K562 (cell line): ENCODE results near the gene PPARD. TPM values are rescaled to one million over a fixed set of nuclear protein-coding genes. Genes with fewer than 3 reads are reported as not detected.

Experiments
- NR2C1 ChIP-seq, 2 experiments: fragments of 450-650 bp; IDR thresholded peaks; 2 replicates each; pipeline ENCODE4 v1.6.1; 2017; ENCODE audit warnings: mild to moderate bottlenecking in 2 of 2, antibody characterized with exemption in 1 of 2, inconsistent platforms in 1 of 2, missing compliant biosample characterization in 1 of 2, missing genetic modification characterization in 1 of 2
- PHF21A ChIP-seq: fragments of 450-650 bp; IDR thresholded peaks from 2 replicates; pipeline ENCODE4 v1.6.1; 2017; ENCODE audit warnings: low read depth, borderline replicate concordance
- ZBTB40 ChIP-seq, 2 experiments: fragments of 450-650 bp in 1 of 2; sonication (generic) in 1 of 2; formaldehyde crosslinking in 1 of 2; IDR thresholded peaks; 2 replicates each; pipeline versions ENCODE4 v1.7.1 to v1.9.0; 2016 to 2022; ENCODE audit warnings: inconsistent platforms in 1 of 2, mild to moderate bottlenecking in 1 of 2, missing genetic modification reagents in 1 of 2
- ZNF217 ChIP-seq: sonication (generic); formaldehyde crosslinking; IDR thresholded peaks from 2 replicates; pipeline ENCODE4 v1.8.0; 2022; ENCODE audit warnings: mild to moderate bottlenecking, missing genetic modification reagents
- polyA plus RNA-seq, 8 experiments: library from polyadenylated mRNA; depleted of rRNA in 4 of 8; stranded (reverse) in 5 of 8; unstranded in 3 of 8; fragments of >200 nt; fragmentation: Nextera tagmentation in 2 of 8; fragmentation: Illumina TruSeq in 1 of 8; extraction: Ambion mirVana in 2 of 8; extraction: Trizol in 1 of 8; gene quantifications; 2 replicates each; pipeline versions ENCODE4 v1.2.1 to v1.2.3, GENCODE V29; 2011 to 2014; ENCODE audit warnings: inconsistent platforms in 1 of 8, missing spikeins in 1 of 8
- total RNA-seq, 7 experiments: library from RNA; depleted of rRNA in 6 of 7; stranded (reverse); fragments of >200 nt in 6 of 7; fragmentation: Illumina TruSeq in 2 of 7; extraction: Trizol in 2 of 7; gene quantifications; 2 replicates each; pipeline versions ENCODE4 v1.2.1 to v1.2.3, GENCODE V29; 2011 to 2021; ENCODE audit warnings: low replicate concordance in 1 of 7

The PPARD gene
- total and polyA plus RNA-seq, 9 of the 15 experiments (the other 6 are each of a cell fraction or from before 2014, with no cell fraction given), result 0.14 to 13.2 (median 3.8) TPM

- TF ChIP-seq ZNF217 (CRISPR knock-in tag), result no peak
- no peak for TF ChIP-seq NR2C1 (IDR thresholded peaks at IDR 0.05)
- TF ChIP-seq NR2C1 (tag; IDR thresholded peaks at IDR 0.05), result no peak
- no peak for TF ChIP-seq ZBTB40 (IDR thresholded peaks at IDR 0.05)
- TF ChIP-seq ZBTB40 (CRISPR knock-in tag; IDR thresholded peaks at IDR 0.05), result no peak
- 0 out of 2 replicates have a peak, but pooled peaks have one; percentile 18 for TF ChIP-seq PHF21A
These were observed 23.3 kb downstream of the PPARD start (continued) for GRCh38 chr6:35365594-35366203.
